Panc1 (cell line): ENCODE data around the gene ATG9A.

Source experiments
- CTCF ChIP-seq: fragments of 450-650 bp; IDR thresholded peaks from 2 replicates; pipeline ENCODE4 v1.5.1; 2017; ENCODE audit warnings: mild to moderate bottlenecking
- POLR2AphosphoS5 ChIP-seq: IDR thresholded peaks from 2 replicates; pipeline ENCODE4 v1.6.1; 2012; ENCODE audit warnings: mild to moderate bottlenecking, low read depth, low read length, moderate library complexity
- REST ChIP-seq, 2 experiments: IDR thresholded peaks; 2 replicates each; pipeline ENCODE4 v1.6.1; 2011 to 2012; ENCODE audit warnings: low read depth in 2 of 2, control low read depth in 1 of 2, low read length in 1 of 2, mild to moderate bottlenecking in 1 of 2, moderate library complexity in 1 of 2; ENCODE audit not compliant: insufficient read depth in 1 of 2
- SIN3A ChIP-seq: IDR thresholded peaks from 2 replicates; pipeline ENCODE4 v1.6.1; 2012; ENCODE audit warnings: low read depth, mild to moderate bottlenecking, low read length, moderate library complexity, borderline replicate concordance; ENCODE audit not compliant: insufficient read depth
- TCF7L2 ChIP-seq: IDR thresholded peaks from 2 replicates; pipeline ENCODE4 v1.6.1; 2011; ENCODE audit warnings: mild to moderate bottlenecking, low read depth, low read length, inconsistent platforms

- TF ChIP-seq CTCF, result no peak
- no peak for TF ChIP-seq REST (IDR thresholded peaks at IDR 0.05; ENCODE audit: insufficient read depth in 1 of 2, low read depth in 2 of 2, low read length in 1 of 2)
- TF ChIP-seq POLR2AphosphoS5, result no peak
- no peak for TF ChIP-seq SIN3A
- no peak for TF ChIP-seq TCF7L2
Measured at GRCh38 chr2:219252084-219252483, 22.6 kb upstream of the ATG9A start.
